SK-N-SH (cell line): ENCODE results near the gene WDR48.

ENCODE experiments used
- CTCF ChIP-seq: fragments of 200-600 bp; sonication (generic); IDR thresholded peaks from 2 replicates; pipeline ENCODE4 v1.6.1; 2017; ENCODE audit warnings: antibody characterized with exemption, mild to moderate bottlenecking, moderate library complexity
- EZH2phosphoT487 ChIP-seq: fragments of 200-600 bp; sonication (generic); IDR thresholded peaks from 2 replicates; pipeline ENCODE4 v1.6.1; 2017; ENCODE audit warnings: low read depth, mixed run types, mild to moderate bottlenecking, antibody characterized with exemption, moderate library complexity, borderline replicate concordance
- GABPA ChIP-seq: IDR thresholded peaks from 2 replicates; pipeline ENCODE4 v1.4.0; 2012; ENCODE audit warnings: low read depth, mild to moderate bottlenecking
- NRF1 ChIP-seq: IDR thresholded peaks from 2 replicates; pipeline ENCODE4 v1.6.1; 2012; ENCODE audit warnings: low read depth, mild to moderate bottlenecking, low read length
- POLR2AphosphoS5 ChIP-seq: IDR thresholded peaks from 2 replicates; pipeline ENCODE4 v1.6.1; 2012; ENCODE audit warnings: low read depth, low read length
- YY1 ChIP-seq: IDR thresholded peaks from 2 replicates; pipeline ENCODE4 v1.4.0; 2012; ENCODE audit warnings: low read depth, mild to moderate bottlenecking
- ZBTB33 ChIP-seq: IDR thresholded peaks from 2 replicates; pipeline ENCODE4 v1.4.0; 2012; ENCODE audit warnings: low read depth, borderline replicate concordance

GRCh38 chr3:39112113-39112512 lies 60.3 kb downstream of the WDR48 start:
- no peak for TF ChIP-seq POLR2AphosphoS5
- no peak for TF ChIP-seq ZBTB33
- no peak for TF ChIP-seq EZH2phosphoT487
- no peak for TF ChIP-seq GABPA
- no peak for TF ChIP-seq CTCF
- TF ChIP-seq YY1: no peak
- no peak for TF ChIP-seq NRF1
